T-helper 2 cell (primary cell): ENCODE data around the gene BTBD3.

ENCODE experiments used
- DNase-seq, 5 experiments: peaks; one replicate each; pipeline versions ENCODE4 v3.0.0 to v3.0.0-alpha.2; 2012 to 2022

Gene BTBD3

DNA sequence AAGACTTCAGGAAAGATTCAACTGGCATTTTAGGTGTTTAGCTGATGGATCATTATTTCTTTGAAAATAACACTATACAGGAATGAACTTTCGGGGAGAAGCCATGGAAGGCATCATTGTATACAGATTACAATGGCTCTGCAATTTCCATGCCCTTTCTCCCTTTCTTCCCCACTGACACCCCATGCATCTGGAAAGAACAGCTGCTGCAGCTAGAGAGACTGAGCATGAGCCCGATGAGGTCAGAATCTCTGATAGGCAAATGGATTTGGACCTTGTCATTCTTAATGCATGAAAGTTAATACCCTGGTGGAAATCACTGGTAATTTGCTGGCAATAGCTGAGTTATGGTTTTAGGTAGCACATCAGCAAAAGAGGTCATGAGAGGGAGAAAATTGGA, 54.8 kb downstream of the BTBD3 start:
- no peak for DNase-seq
